ENCODE measurements around the gene SLAMF1. TPM values are rescaled to one million over a fixed set of nuclear protein-coding genes. Genes with fewer than 3 reads are reported as not detected.

Gene SLAMF1
- total RNA-seq, 1 donor from 2014 or later: not detected

- Mint-ChIP-seq H3K27ac (no peak overlapping the region), H3K4me1 (no peaks in the 10 kb centered on the region), H3K9me3 (no peaks in the 10 kb centered on the region), H3K27me3 (ENCODE audit: insufficient read depth, low read depth) (peaks cover 4% of the 10 kb centered on the region), H3K4me3 (no peak overlapping the region), H3K36me3 (no peaks in the 10 kb centered on the region)
- Histone ChIP-seq H3K9ac (no peak overlapping the region), H3K36me3 (no peaks in the 10 kb centered on the region), H3K79me2 (ENCODE audit: low read depth) (no peaks in the 10 kb centered on the region), H3K4me2 (no peak overlapping the region), H4K20me1 (ENCODE audit: low read depth) (no peaks in the 10 kb centered on the region), H3K4me3 (no peak overlapping the region), H2AFZ (replicated peaks) (no peak overlapping the region), H3K27ac (no peak overlapping the region), H3F3A (ENCODE audit: low read depth) (no peaks in the 10 kb centered on the region), H3K27me3 (no peaks in the 10 kb centered on the region), H3K9me3 (ENCODE audit: low read depth) (no peaks in the 10 kb centered on the region), H3K4me1 (no peaks in the 10 kb centered on the region)
- TF ChIP-seq EZH2phosphoT487 (IDR thresholded peaks at IDR 0.05) (no peak), EZH2 (IDR thresholded peaks at IDR 0.05) (no peak), CTCF (IDR thresholded peaks at IDR 0.05) (no peak)
- DNase-seq (ENCODE audit: low spot score): no peak
These were observed 22.4 kb downstream of the SLAMF1 start for GRCh38 chr1:160624464-160624863.

- no peak overlapping the region for H3K4me3 ChIP-seq
- Mint-ChIP-seq H3K36me3 (no peaks in the 10 kb centered on the region), H3K9me3 (no peaks in the 10 kb centered on the region), H3K27ac (no peak overlapping the region), H3K27me3 (ENCODE audit: insufficient read depth, low read depth) (peaks cover 4% of the 10 kb centered on the region), H3K4me3 (no peak overlapping the region), H3K4me1 (no peaks in the 10 kb centered on the region)
- no peaks in the 10 kb centered on the region for H3K79me2 ChIP-seq (ENCODE audit: low read depth)
- H3K27ac ChIP-seq: no peak overlapping the region
- TF ChIP-seq EZH2 (IDR thresholded peaks at IDR 0.05) (no peak), EZH2phosphoT487 (IDR thresholded peaks at IDR 0.05) (no peak), CTCF (IDR thresholded peaks at IDR 0.05) (no peak)
- H2AFZ ChIP-seq (replicated peaks): no peak overlapping the region
- no peaks in the 10 kb centered on the region for H3K27me3 ChIP-seq
- no peaks in the 10 kb centered on the region for H3K36me3 ChIP-seq
- H4K20me1 ChIP-seq (ENCODE audit: low read depth): no peaks in the 10 kb centered on the region
- no peaks in the 10 kb centered on the region for H3F3A ChIP-seq (ENCODE audit: low read depth)
- DNase-seq (ENCODE audit: low spot score): no peak
- H3K9me3 ChIP-seq (ENCODE audit: low read depth): no peaks in the 10 kb centered on the region
- H3K4me2 ChIP-seq: no peak overlapping the region
- H3K4me1 ChIP-seq: no peaks in the 10 kb centered on the region
- H3K9ac ChIP-seq: no peak overlapping the region
These were observed 23.0 kb downstream of the SLAMF1 start for GRCh38 chr1:160623862-160624261.

- Mint-ChIP-seq H3K36me3 (no peaks in the 10 kb centered on the region), H3K4me3 (no peak overlapping the region), H3K4me1 (no peaks in the 10 kb centered on the region), H3K27me3 (ENCODE audit: insufficient read depth, low read depth) (peaks cover 4% of the 10 kb centered on the region), H3K9me3 (peaks cover under 1% of the 10 kb centered on the region), H3K27ac (no peak overlapping the region)
- H3K4me3 ChIP-seq: no peak overlapping the region
- H3K9me3 ChIP-seq (ENCODE audit: low read depth): no peaks in the 10 kb centered on the region
- no peaks in the 10 kb centered on the region for H3F3A ChIP-seq (ENCODE audit: low read depth)
- no peak overlapping the region for H3K27ac ChIP-seq
- no peaks in the 10 kb centered on the region for H3K4me1 ChIP-seq
- H2AFZ ChIP-seq (replicated peaks): no peak overlapping the region
- TF ChIP-seq EZH2 (IDR thresholded peaks at IDR 0.05): no peak
- no peak for TF ChIP-seq CTCF (IDR thresholded peaks at IDR 0.05)
- TF ChIP-seq EZH2phosphoT487 (IDR thresholded peaks at IDR 0.05): no peak
- no peaks in the 10 kb centered on the region for H3K79me2 ChIP-seq (ENCODE audit: low read depth)
- no peak for DNase-seq (ENCODE audit: low spot score)
- no peaks in the 10 kb centered on the region for H4K20me1 ChIP-seq (ENCODE audit: low read depth)
- H3K36me3 ChIP-seq: no peaks in the 10 kb centered on the region
- H3K9ac ChIP-seq: no peak overlapping the region
- H3K4me2 ChIP-seq: no peak overlapping the region
- no peaks in the 10 kb centered on the region for H3K27me3 ChIP-seq
These were observed 23.6 kb downstream of the SLAMF1 start for GRCh38 chr1:160623227-160623633.
